ENCODE results near the gene PIK3CA. TPM values are rescaled to one million over a fixed set of nuclear protein-coding genes. Genes with fewer than 3 reads are reported as not detected.
"Not testable (repeated sequence)": the region's sequence is repeated elsewhere in the genome, so short reads cannot be mapped to it uniquely, and the experiment has no call there.

Gene PIK3CA
- total RNA-seq, 1 donor from 2014 or later, result 17.6 TPM

DNA sequence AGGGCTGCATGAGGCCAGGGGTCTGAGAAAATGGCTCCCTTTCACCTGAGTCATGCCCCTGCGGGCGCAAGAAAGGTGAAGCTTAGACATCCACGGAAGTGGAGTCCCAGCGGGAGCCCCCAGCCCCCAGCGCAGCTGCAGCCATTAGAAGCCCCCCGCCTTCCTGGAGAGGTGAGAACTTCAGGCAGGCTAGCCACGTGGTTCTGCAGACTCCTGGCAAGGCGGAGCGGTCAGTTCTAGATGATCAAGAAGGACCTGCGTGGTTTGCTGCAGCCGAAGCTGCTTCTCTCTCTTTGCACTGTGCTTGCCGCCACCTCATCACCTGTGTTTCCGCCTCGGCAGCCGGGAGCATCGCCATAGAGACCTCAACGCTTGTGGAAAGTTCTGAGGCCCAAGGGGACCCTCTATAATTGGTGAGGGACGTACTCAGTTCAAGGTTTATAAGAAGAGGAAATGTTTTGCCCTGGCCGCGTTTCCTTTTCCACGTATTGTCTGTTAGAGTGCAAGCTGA is 118.6 kb downstream of the PIK3CA start:
- TF ChIP-seq, protein P1, sequence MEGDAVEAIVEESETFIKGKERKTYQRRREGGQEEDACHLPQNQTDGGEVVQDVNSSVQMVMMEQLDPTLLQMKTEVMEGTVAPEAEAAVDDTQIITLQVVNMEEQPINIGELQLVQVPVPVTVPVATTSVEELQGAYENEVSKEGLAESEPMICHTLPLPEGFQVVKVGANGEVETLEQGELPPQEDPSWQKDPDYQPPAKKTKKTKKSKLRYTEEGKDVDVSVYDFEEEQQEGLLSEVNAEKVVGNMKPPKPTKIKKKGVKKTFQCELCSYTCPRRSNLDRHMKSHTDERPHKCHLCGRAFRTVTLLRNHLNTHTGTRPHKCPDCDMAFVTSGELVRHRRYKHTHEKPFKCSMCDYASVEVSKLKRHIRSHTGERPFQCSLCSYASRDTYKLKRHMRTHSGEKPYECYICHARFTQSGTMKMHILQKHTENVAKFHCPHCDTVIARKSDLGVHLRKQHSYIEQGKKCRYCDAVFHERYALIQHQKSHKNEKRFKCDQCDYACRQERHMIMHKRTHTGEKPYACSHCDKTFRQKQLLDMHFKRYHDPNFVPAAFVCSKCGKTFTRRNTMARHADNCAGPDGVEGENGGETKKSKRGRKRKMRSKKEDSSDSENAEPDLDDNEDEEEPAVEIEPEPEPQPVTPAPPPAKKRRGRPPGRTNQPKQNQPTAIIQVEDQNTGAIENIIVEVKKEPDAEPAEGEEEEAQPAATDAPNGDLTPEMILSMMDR (conservative IDR thresholded peaks at IDR 0.05), result no peak
- Mint-ChIP-seq H3K27ac (no peak overlapping the region), H3K4me1 (ENCODE audit: unreplicated experiment) (no peaks in the 10 kb centered on the region), H3K27me3 (no peaks in the 10 kb centered on the region), H3K36me3 (no peaks in the 10 kb centered on the region), H3K4me3 (no peak overlapping the region), H3K9me3 (no peaks in the 10 kb centered on the region)
- no peak for DNase-seq (ENCODE audit: extremely low spot score, unreplicated experiment)

- H3K27ac Mint-ChIP-seq, result no peak overlapping the region
- no peaks in the 10 kb centered on the region for H3K27me3 Mint-ChIP-seq
- H3K9me3 Mint-ChIP-seq, result no peaks in the 10 kb centered on the region
- H3K36me3 Mint-ChIP-seq, result no peaks in the 10 kb centered on the region
- H3K4me3 Mint-ChIP-seq, result no peak overlapping the region
- no peaks in the 10 kb centered on the region for H3K4me1 Mint-ChIP-seq (ENCODE audit: unreplicated experiment)
- DNase-seq (ENCODE audit: extremely low spot score, unreplicated experiment), result no peak
- TF ChIP-seq, protein P1 (conservative IDR thresholded peaks at IDR 0.05), result no peak
These were observed 120.4 kb downstream of the PIK3CA start for GRCh38 chr3:179268400-179269051.

GRCh38 chr3:179269152-179269707 is 121.1 kb downstream of the PIK3CA start:
- Mint-ChIP-seq H3K4me3 (no peak overlapping the region), H3K27me3 (no peaks in the 10 kb centered on the region), H3K9me3 (no peaks in the 10 kb centered on the region), H3K4me1 (ENCODE audit: unreplicated experiment) (no peaks in the 10 kb centered on the region), H3K27ac (no peak overlapping the region), H3K36me3 (no peaks in the 10 kb centered on the region)
- TF ChIP-seq, protein P1 (conservative IDR thresholded peaks at IDR 0.05), result no peak
- DNase-seq (ENCODE audit: extremely low spot score, unreplicated experiment), result no peak

DNA sequence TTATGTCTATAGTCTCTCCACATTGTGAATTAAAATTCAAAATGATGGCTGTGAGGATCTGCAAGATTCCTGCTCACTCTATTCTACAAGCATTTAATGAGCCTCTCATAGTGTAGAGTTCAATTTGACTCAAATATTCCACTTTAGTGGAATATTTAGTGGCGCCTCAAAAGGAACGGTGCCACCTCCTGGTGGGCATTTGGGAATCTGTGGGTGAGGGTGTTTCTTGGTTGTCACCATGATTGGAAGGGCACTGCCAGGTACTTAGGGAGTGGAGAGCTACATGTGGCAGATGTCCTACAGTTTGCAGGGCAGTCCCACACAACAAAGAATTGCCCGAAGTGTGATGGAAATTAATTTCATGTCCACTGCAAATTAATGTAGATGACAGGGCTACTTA is 124.2 kb downstream of the PIK3CA start:
- Mint-ChIP-seq H3K9me3 (no peaks in the 10 kb centered on the region), H3K4me1 (ENCODE audit: unreplicated experiment) (no peaks in the 10 kb centered on the region), H3K36me3 (no peaks in the 10 kb centered on the region), H3K27ac (no peak overlapping the region), H3K27me3 (no peaks in the 10 kb centered on the region), H3K4me3 (no peak overlapping the region)
- no peak for DNase-seq (ENCODE audit: extremely low spot score, unreplicated experiment)
- TF ChIP-seq, protein P1 (conservative IDR thresholded peaks at IDR 0.05), result no peak

- not testable (repeated sequence) for H3K27ac Mint-ChIP-seq, H3K27me3 Mint-ChIP-seq
These were observed 126.3 kb downstream of the PIK3CA start for GRCh38 chr3:179274434-179274833.

DNA sequence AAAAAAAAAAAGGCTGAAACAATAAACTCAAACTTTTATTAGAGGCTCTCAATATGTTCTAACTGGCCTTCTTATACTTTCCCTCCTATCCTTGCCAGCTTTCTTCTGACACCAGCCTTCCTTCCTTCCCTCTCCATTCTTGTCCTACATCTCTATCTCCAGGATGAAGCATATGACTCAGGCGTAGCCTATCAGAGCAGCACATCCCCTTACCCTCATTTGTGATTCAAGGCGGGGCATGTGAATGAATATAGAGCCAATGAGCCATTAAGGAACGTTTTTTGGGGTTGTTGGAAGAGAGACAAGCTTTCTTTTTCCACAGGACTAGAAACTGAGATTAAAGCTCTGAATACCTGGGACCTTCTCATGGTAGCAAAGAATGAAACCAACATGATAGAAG is 127.8 kb downstream of the PIK3CA start:
- Mint-ChIP-seq H3K36me3 (no peaks in the 10 kb centered on the region), H3K4me1 (ENCODE audit: unreplicated experiment) (peaks cover 4% of the 10 kb centered on the region), H3K9me3 (no peaks in the 10 kb centered on the region), H3K27ac (no peak overlapping the region), H3K27me3 (no peaks in the 10 kb centered on the region), H3K4me3 (no peak overlapping the region)
- TF ChIP-seq, protein P1 (conservative IDR thresholded peaks at IDR 0.05), result no peak
- DNase-seq (ENCODE audit: extremely low spot score, unreplicated experiment), result no peak

More at GRCh38 chr3:179274434-179274833, 126.3 kb downstream of the PIK3CA start:
- not testable (repeated sequence) for H3K36me3 Mint-ChIP-seq; H3K4me1 Mint-ChIP-seq (ENCODE audit: unreplicated experiment); DNase-seq (ENCODE audit: extremely low spot score, unreplicated experiment); H3K9me3 Mint-ChIP-seq; H3K4me3 Mint-ChIP-seq

Measured in type B pancreatic cell (in vitro differentiated cells).